Measurements from ENCODE around the gene TK1. TPM values are rescaled to one million over a fixed set of nuclear protein-coding genes. Genes with fewer than 3 reads are reported as not detected.
A peak's percentile ranks its signal among the peaks of the same experiment; 100 is the strongest.

TK1 gene
- total and polyA plus RNA-seq, 3 experiments from 2014 or later: 2.2 to 86.2 (median 84.4) TPM

DNA sequence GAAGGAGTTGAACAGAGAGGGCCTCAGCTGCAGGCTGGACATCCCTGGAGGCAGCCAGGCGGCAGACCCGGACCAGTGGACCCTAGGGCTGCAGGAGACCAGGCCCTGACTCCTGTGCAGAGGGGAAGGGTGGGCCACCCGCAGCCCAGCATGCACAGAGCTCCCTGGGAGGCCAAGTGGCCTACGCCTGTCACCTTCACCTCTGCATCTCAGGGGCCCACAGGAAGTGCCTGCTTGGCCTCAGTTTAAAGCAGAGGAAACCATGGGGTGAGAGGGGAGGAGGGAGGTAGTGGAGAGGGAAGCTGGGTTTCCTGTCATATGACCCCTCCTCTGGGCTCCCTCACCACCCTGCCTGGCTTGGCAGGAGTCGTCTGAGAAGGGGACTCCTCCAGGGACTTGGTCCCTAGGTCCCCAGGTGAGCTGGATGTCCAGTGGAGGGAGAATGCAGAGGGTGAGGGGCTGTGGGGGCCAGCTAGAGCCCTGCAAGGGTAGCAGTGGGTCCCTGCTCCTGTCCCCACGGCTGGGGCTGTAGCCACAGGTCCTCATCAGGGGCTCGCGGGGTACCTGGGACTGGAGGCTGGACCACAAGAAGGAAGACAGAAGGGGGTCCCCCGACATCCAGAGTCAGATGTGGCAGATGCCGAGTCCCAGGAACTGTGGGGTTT, 56.3 kb downstream of the TK1 start, which contains the start of gene TMC8:
Gene TMC8, plus strand, starts transcription at position 335 of the 665 bp plus-strand sequence. CDS start 818 bp downstream, outside the sequence.
- peaks cover 3 to 64% (median 10%) of the 10 kb centered on the region in 3 donors for H3K36me3 Mint-ChIP-seq
- Histone ChIP-seq H3K27ac (ENCODE audit: low read depth, low read length) (peak within 1 kb of the TSS; percentile 70), H3K27me3 (ENCODE audit: insufficient read depth, low read length, poor library complexity, severe bottlenecking) (no peaks in the 10 kb centered on the region), H3K36me3 (ENCODE audit: insufficient read depth, low read length) (peaks cover 39% of the 10 kb centered on the region), H3K4me1 (ENCODE audit: insufficient read depth, low read length) (peaks cover 64% of the 10 kb centered on the region), H3K4me3 (ENCODE audit: low read length) (peak within 1 kb of the TSS; percentile 96), H3K9me3 (ENCODE audit: low read length) (no peaks in the 10 kb centered on the region)
- peaks cover 48 to 67% (median 52%) of the 10 kb centered on the region in 3 donors for H3K4me1 Mint-ChIP-seq
- H3K27ac Mint-ChIP-seq: peak within 1 kb of the TSS; percentile 95 to 98 (median 96)
- POLR2A ChIA-PET: interaction anchor here (0.6 to 17.3 kb wide), 7 partner anchors 6 to 1949 kb away, joined by 3 to 333 read pairs (median 6); partner anchors contain the start of genes TMC6, TMC8 and TNRC6C
- peaks cover 0 to 3% of the 10 kb centered on the region in 2 donors for H3K27me3 Mint-ChIP-seq
- peaks cover 0 to 2% (median 0%) of the 10 kb centered on the region in 5 donors for H3K9me3 Mint-ChIP-seq
- CTCF ChIA-PET: interaction anchor here (1.0 to 2.1 kb wide), 9 partner anchors 8 to 46 kb away, joined by 3 to 12 read pairs (median 5); no protein-coding TSS in a partner anchor
- H3K4me3 Mint-ChIP-seq: peak within 1 kb of the TSS; percentile 86 to 100 (median 99)
- DNase-seq: peak; percentile 70 to 93 (median 91)

DNA sequence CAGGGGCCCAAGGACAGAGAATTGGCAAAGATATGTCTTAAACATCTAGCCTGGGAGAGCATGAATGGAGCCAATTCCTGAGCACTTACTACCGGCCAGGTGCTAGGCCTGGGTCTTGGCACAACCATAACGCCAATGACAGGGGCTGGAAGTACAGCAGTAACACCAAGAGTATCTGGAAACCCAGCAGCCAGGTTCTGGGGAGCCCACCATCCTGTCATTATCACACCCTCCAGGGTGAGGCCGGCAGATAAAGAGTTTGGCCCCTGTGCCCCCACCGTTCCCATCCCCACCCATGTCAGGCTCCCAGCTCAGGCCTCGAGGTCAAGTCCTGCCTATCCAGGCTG, 56.8 kb downstream of the TK1 start:
- Histone ChIP-seq H3K27ac (ENCODE audit: low read depth, low read length) (peak overlapping the region; percentile 70), H3K36me3 (ENCODE audit: insufficient read depth, low read length) (peaks cover 39% of the 10 kb centered on the region), H3K27me3 (ENCODE audit: insufficient read depth, low read length, poor library complexity, severe bottlenecking) (no peaks in the 10 kb centered on the region), H3K9me3 (ENCODE audit: low read length) (no peaks in the 10 kb centered on the region), H3K4me1 (ENCODE audit: insufficient read depth, low read length) (peaks cover 64% of the 10 kb centered on the region), H3K4me3 (ENCODE audit: low read length) (peak overlapping the region; percentile 96)
- Mint-ChIP-seq H3K36me3 (peaks cover 3 to 63% (median 7%) of the 10 kb centered on the region in 3 donors), H3K27me3 (peaks cover 0 to 3% of the 10 kb centered on the region in 2 donors), H3K27ac (peak overlapping the region; percentile 95 to 98 (median 96)), H3K4me3 (peak overlapping the region; percentile 86 to 100 (median 99)), H3K9me3 (peaks cover 0 to 2% (median 0%) of the 10 kb centered on the region in 5 donors), H3K4me1 (peaks cover 46 to 69% (median 49%) of the 10 kb centered on the region in 3 donors)
- no peak for DNase-seq
- ChIA-PET POLR2A (interaction anchor here (0.7 to 17.3 kb wide), 6 partner anchors 6 to 1948 kb away, joined by 3 to 333 read pairs (median 58); partner anchors contain the start of genes TMC6, TMC8 and TNRC6C), CTCF (interaction anchor here (1.0 to 2.1 kb wide), 9 partner anchors 8 to 46 kb away, joined by 3 to 12 read pairs (median 5); no protein-coding TSS in a partner anchor)

DNA sequence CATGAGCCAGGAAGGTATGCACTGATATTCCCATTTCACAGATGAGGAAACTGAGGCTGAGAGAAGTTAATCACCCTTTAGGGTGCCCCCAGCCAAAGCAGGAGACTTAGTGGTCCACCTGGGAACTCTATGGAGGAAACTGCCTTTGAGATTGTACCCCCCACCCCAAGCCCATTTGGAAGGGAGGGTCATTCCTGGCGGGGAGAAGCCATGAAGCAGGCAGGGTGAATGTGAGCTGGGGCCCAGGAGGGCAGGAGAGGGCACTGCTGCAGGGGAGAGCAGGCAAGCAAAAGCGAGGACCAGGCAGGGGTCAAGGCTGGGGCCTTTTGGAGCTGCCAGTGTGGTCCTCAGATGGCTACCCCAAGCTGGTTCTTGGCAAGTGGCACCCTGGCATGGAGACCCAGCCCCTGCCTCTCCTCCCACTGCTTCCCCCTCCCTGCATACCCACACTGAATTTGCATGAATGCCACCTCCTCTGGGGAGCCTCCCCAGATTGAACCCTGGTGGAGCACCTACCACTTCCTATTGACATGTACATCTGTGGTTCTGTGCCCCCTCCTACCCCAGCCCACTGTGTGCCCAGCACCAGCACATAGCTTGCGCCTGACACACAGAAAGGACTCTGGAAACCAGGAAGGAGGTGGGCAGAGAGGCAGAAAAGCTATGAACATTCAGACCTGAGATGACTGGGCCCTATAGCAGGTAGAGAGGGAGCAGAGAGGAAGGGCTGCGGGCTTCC, 57.3 kb downstream of the TK1 start:
- ChIA-PET POLR2A (interaction anchor here (0.5 to 17.3 kb wide), 8 partner anchors 5 to 1948 kb away, joined by 3 to 333 read pairs (median 10); partner anchors contain the start of genes TMC6, TMC8 and TNRC6C), CTCF (interaction anchor here (1.0 to 2.1 kb wide), 12 partner anchors 7 to 69 kb away, joined by 3 to 12 read pairs (median 4); no protein-coding TSS in a partner anchor)
- Histone ChIP-seq H3K27ac (ENCODE audit: low read depth, low read length) (peak overlapping the region; percentile 70), H3K4me3 (ENCODE audit: low read length) (peak overlapping the region; percentile 96), H3K4me1 (ENCODE audit: insufficient read depth, low read length) (peaks cover 64% of the 10 kb centered on the region), H3K36me3 (ENCODE audit: insufficient read depth, low read length) (peaks cover 38% of the 10 kb centered on the region), H3K9me3 (ENCODE audit: low read length) (no peaks in the 10 kb centered on the region), H3K27me3 (ENCODE audit: insufficient read depth, low read length, poor library complexity, severe bottlenecking) (no peaks in the 10 kb centered on the region)
- peak overlapping the region; percentile 96 to 98 (median 98) for H3K27ac Mint-ChIP-seq
- H3K36me3 Mint-ChIP-seq: peaks cover 3 to 61% (median 7%) of the 10 kb centered on the region in 3 donors
- peaks cover 0 to 2% (median 0%) of the 10 kb centered on the region in 5 donors for H3K9me3 Mint-ChIP-seq
- H3K4me1 Mint-ChIP-seq: peaks cover 47 to 72% (median 47%) of the 10 kb centered on the region in 3 donors
- DNase-seq: peak in 3 of 5 donors; percentile 56 to 73 (median 69)
- peak overlapping the region; percentile 86 to 100 (median 99) for H3K4me3 Mint-ChIP-seq
- H3K27me3 Mint-ChIP-seq: peaks cover 0 to 3% of the 10 kb centered on the region in 2 donors

DNA sequence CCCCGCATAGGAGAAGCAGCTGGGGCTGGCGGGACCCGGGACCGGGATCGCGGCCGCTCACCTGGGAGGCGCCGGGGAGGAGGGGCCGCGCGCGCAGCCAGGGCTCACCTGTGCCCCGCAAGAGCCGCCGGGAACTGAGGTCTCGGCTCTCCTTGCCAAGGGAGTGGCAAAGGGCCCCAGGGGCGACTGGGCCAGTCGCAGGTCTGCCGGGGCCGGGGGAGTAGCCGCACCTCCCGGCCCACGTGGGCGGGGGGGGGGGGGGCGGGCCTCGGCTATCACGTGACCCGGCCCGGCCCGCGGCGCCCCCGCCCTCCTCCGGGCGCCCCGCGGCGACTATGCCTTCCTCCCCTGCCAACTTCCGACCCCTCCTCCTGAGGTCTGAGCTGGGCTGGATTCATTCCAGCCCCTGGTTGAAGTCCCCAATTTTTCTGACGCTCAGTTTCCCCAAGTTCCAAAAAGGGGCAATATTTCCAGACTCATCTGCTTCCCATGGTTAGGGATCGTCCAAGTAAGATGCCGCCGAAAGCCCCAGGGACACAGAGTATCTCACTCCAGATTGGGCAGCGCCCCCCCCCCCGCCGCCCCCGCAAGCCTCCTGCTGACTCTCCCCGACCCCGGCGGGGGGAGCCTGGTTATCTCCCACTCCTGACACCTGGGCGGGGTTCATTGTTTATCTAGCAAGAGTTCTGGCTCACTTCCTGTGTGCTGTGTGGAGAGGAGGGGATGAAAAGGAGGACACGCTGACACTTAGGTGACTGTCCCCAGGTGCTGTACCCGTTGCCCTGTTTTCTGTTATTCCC, 58.1 kb downstream of the TK1 start, which contains the start of gene TMC6:
Gene TMC6, minus strand, starts transcription at position 205 of the 800 bp plus-strand sequence. CDS start 1,923 bp downstream, outside the sequence.
- peaks cover 0 to 2% (median 0%) of the 10 kb centered on the region in 5 donors for H3K9me3 Mint-ChIP-seq
- H3K27ac Mint-ChIP-seq: peak within 1 kb of the TSS; percentile 96 to 99 (median 98)
- no peaks in the 10 kb centered on the region for H3K27me3 ChIP-seq (ENCODE audit: insufficient read depth, low read length, poor library complexity, severe bottlenecking)
- H3K9me3 ChIP-seq (ENCODE audit: low read length): no peaks in the 10 kb centered on the region
- peak within 1 kb of the TSS; percentile 87 for H3K27ac ChIP-seq (ENCODE audit: low read depth, low read length)
- peaks cover 41% of the 10 kb centered on the region for H3K36me3 ChIP-seq (ENCODE audit: insufficient read depth, low read length)
- peaks cover 42 to 72% (median 43%) of the 10 kb centered on the region in 3 donors for H3K4me1 Mint-ChIP-seq
- peaks cover 0 to 3% of the 10 kb centered on the region in 2 donors for H3K27me3 Mint-ChIP-seq
- H3K4me3 Mint-ChIP-seq: peak within 1 kb of the TSS; percentile 93 to 100 (median 99)
- CTCF ChIA-PET: interaction anchor here (1.0 to 5.7 kb wide), 10 partner anchors 8 to 70 kb away, joined by 3 to 75 read pairs (median 7); no protein-coding TSS in a partner anchor
- peak; percentile 67 to 87 (median 80) for DNase-seq
- H3K4me1 ChIP-seq (ENCODE audit: insufficient read depth, low read length): peaks cover 64% of the 10 kb centered on the region
- peaks cover 1 to 61% (median 3%) of the 10 kb centered on the region in 3 donors for H3K36me3 Mint-ChIP-seq
- H3K4me3 ChIP-seq (ENCODE audit: low read length): peak within 1 kb of the TSS; percentile 96
- POLR2A ChIA-PET: interaction anchor here (0.5 to 17.3 kb wide), 7 partner anchors 4 to 725 kb away, joined by 4 to 333 read pairs (median 13); partner anchors contain the start of genes TMC6 and TMC8

DNA sequence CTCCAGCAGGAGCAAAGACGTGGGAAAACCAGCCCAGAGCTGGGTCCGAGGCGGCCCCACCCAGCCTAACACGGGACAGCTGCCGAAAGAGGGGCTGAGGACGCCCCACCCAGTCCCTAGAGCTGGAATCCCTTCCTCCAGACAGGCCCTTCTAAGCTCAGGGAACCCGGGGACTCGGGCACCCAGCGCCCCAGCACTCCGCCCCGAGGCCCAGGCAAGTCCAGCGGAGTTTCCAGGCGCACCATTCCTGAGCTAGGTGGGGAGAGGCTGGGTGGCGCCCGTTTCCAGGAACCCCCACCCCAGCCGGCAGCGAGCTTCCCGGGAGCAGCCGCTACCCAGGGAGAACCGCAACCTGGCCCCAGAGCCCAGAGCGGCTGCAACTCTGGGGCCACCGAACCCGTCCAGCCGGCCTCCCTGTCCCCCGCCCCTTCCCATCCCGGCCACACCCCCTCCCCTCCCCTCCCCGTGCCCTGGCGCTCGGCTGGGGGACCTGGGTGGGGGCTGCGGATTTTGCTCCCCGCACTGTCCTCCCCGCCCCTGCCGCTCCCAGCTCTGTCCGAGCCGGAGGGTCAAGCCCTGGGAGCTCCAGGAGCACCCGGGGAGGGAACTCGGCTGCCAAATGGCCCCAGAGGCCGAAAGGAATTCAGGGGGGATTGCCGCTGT, 58.8 kb downstream of the TK1 start:
- Mint-ChIP-seq H3K27me3 (peaks cover 0 to 5% of the 10 kb centered on the region in 2 donors), H3K36me3 (peaks cover 3 to 60% (median 6%) of the 10 kb centered on the region in 3 donors), H3K4me1 (peaks cover 42 to 72% (median 43%) of the 10 kb centered on the region in 3 donors), H3K4me3 (peak overlapping the region; percentile 93 to 97 (median 94)), H3K9me3 (peaks cover 0 to 2% (median 0%) of the 10 kb centered on the region in 5 donors), H3K27ac (peak overlapping the region; percentile 79 to 99 (median 91))
- H3K4me1 ChIP-seq (ENCODE audit: insufficient read depth, low read length): peaks cover 64% of the 10 kb centered on the region
- no peaks in the 10 kb centered on the region for H3K27me3 ChIP-seq (ENCODE audit: insufficient read depth, low read length, poor library complexity, severe bottlenecking)
- H3K36me3 ChIP-seq (ENCODE audit: insufficient read depth, low read length): peaks cover 41% of the 10 kb centered on the region
- peak overlapping the region; percentile 87 for H3K27ac ChIP-seq (ENCODE audit: low read depth, low read length)
- ChIA-PET POLR2A (interaction anchor here (0.7 to 14.4 kb wide), 7 partner anchors 9 to 988 kb away, joined by 3 to 333 read pairs (median 5); partner anchors contain the start of genes SEC14L1 and TMC8), CTCF (interaction anchor here (1.0 to 5.7 kb wide), 9 partner anchors 9 to 124 kb away, joined by 3 to 75 read pairs (median 4); no protein-coding TSS in a partner anchor)
- H3K9me3 ChIP-seq (ENCODE audit: low read length): no peaks in the 10 kb centered on the region
- DNase-seq: no peak
- H3K4me3 ChIP-seq (ENCODE audit: low read length): peak overlapping the region; percentile 79

DNA sequence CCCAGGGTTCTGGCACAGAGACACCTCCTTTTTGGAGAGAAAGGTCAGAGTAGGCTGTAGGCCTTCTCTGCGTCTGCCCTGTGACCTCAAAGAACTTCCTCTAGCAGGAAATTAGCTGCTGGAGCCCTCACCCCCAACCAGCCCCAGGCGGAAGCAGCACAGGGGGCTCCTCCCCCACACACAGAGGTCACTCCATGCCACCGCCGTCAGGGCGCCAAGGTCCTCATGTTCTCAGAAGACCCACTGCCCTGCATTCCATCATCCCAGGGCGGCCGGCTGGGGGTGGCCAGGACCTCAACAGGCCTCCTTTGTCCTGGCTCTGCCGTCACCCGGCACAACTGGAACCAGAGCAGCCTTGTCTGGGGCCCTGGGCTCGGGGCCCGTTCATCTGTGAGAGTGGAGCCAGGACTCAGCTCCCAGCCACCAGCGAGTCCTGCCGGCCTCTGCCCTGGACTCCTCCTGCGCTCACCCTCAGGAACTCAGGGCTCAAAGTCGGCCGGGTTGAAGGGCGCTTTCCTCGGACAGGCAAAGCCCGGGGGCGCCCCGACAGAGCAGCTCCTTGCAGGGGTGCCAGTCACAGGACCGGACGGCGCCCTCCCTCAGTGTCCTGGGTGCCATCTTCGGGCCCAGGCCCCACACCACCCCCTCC, 59.5 kb downstream of the TK1 start:
- H3K36me3 ChIP-seq (ENCODE audit: insufficient read depth, low read length): peaks cover 41% of the 10 kb centered on the region
- Mint-ChIP-seq H3K9me3 (peaks cover 0 to 2% (median 0%) of the 10 kb centered on the region in 5 donors), H3K4me3 (peak overlapping the region; percentile 93 to 97 (median 94)), H3K4me1 (peaks cover 43 to 72% (median 45%) of the 10 kb centered on the region in 3 donors), H3K36me3 (peaks cover 3 to 62% (median 9%) of the 10 kb centered on the region in 3 donors), H3K27ac (peak overlapping the region; percentile 83 to 99 (median 91)), H3K27me3 (peaks cover 0 to 2% of the 10 kb centered on the region in 2 donors)
- no peaks in the 10 kb centered on the region for H3K9me3 ChIP-seq (ENCODE audit: low read length)
- DNase-seq: peak; percentile 56 to 83 (median 65)
- peak overlapping the region; percentile 87 for H3K27ac ChIP-seq (ENCODE audit: low read depth, low read length)
- POLR2A ChIA-PET: interaction anchor here (1.1 to 14.4 kb wide), 7 partner anchors 9 to 987 kb away, joined by 3 to 333 read pairs (median 5); partner anchors contain the start of genes SEC14L1, TMC8 and TNRC6C
- CTCF ChIA-PET: interaction anchor here (1.2 to 5.7 kb wide), 5 partner anchors 9 to 125 kb away, joined by 3 to 75 read pairs (median 9); no protein-coding TSS in a partner anchor
- peaks cover 64% of the 10 kb centered on the region for H3K4me1 ChIP-seq (ENCODE audit: insufficient read depth, low read length)
- peak overlapping the region; percentile 79 for H3K4me3 ChIP-seq (ENCODE audit: low read length)
- H3K27me3 ChIP-seq (ENCODE audit: insufficient read depth, low read length, poor library complexity, severe bottlenecking): no peaks in the 10 kb centered on the region
